Mammary microvascular endothelial cell (primary cell): ENCODE results near the gene CDY1B. TPM values are rescaled to one million over a fixed set of nuclear protein-coding genes. Genes with fewer than 3 reads are reported as not detected.

ENCODE experiments used
- total RNA-seq: library from RNA; depleted of rRNA; stranded (reverse); fragments of >200 nt; gene quantifications from 2 replicates; pipeline ENCODE4 v1.2.3, GENCODE V29; 2015

The CDY1B gene
- total RNA-seq = not detected in 2 replicates

GRCh38 chrY:24047919-24048318 lies at the start of gene CDY1B:
Gene CDY1B, minus strand, starts transcription at chrY:24048019. Its CDS starts 331 bp downstream, at chrY:24047688.

